H1 (cell line): ENCODE measurements around the gene PRKCH. TPM values are rescaled to one million over a fixed set of nuclear protein-coding genes. Genes with fewer than 3 reads are reported as not detected.

Source experiments
- ATF3 ChIP-seq: IDR thresholded peaks from 2 replicates; pipeline ENCODE4 v1.6.1; 2011; ENCODE audit warnings: low read depth, mild to moderate bottlenecking, low read length; ENCODE audit not compliant: insufficient read depth
- BRCA1 ChIP-seq: IDR thresholded peaks from 2 replicates; pipeline ENCODE4 v1.6.1; 2012; ENCODE audit warnings: low read depth, low read length, improper control_type of control experiment
- CBX5 ChIP-seq: fragments of 300-800, 300-1000 bp; sonication (generic); IDR thresholded peaks from 2 replicates; pipeline ENCODE4 v1.7.1; 2016; ENCODE audit warnings: antibody characterized with exemption, low read length, low read depth
- POU5F1 ChIP-seq: IDR thresholded peaks from 2 replicates; pipeline ENCODE4 v1.6.1; 2011; ENCODE audit warnings: low read depth, mild to moderate bottlenecking, low read length, moderate library complexity
- polyA plus RNA-seq, 7 experiments: library from polyadenylated mRNA; depleted of rRNA in 3 of 7; stranded (reverse) in 5 of 7; unstranded in 2 of 7; fragments of >200 nt in 5 of 7; fragments of 200-250 nt in 2 of 7; gene quantifications; 1 replicate in 5 of 7; 2 replicates in 1 of 7; 4 replicates in 1 of 7; pipeline versions ENCODE4 v1.2.1 to v1.2.3, GENCODE V29; 2011 to 2013; ENCODE audit warnings: missing spikeins in 2 of 7, mixed read lengths in 2 of 7
- total RNA-seq: library from RNA; stranded (reverse); fragmentation: NEBNext Ultra II Directional; extraction: Animal tissue kit (Norgen Biotek cat#: 25700); gene quantifications from 2 replicates; pipeline ENCODE4 v1.2.1, GENCODE V29; 2021

The PRKCH gene
- total and polyA plus RNA-seq, 2 of the 8 experiments (the other 6 are each of a cell fraction or from before 2014, with no cell fraction given) = 6.4 to 7.0 TPM

- TF ChIP-seq POU5F1 = no peak
- no peak for TF ChIP-seq BRCA1
- TF ChIP-seq CBX5 = no peak
- no peak for TF ChIP-seq ATF3
These were observed 484 bp upstream of the PRKCH start (continued) for GRCh38 chr14:61320806-61321384.
